GM21528 (cell line): ENCODE measurements around the gene DENND1A.
A peak's percentile ranks its signal among the peaks of the same experiment; 100 is the strongest.
"Not testable (repeated sequence)": the region's sequence is repeated elsewhere in the genome, so short reads cannot be mapped to it uniquely, and the experiment has no call there.

Experiments used
- ATAC-seq: cut with Tn5 transposase; IDR thresholded peaks from one replicate; pipeline ENCODE4 v1.9.1; 2021; ENCODE audit warnings: mild to moderate bottlenecking, moderate library complexity; ENCODE audit not compliant: unreplicated experiment, low FRiP score

DENND1A gene

GRCh38 chr9:123453076-123453667 is 476.8 kb downstream of the DENND1A start:
- ATAC-seq, result no peak

GRCh38 chr9:123450996-123451395 is 478.9 kb downstream of the DENND1A start:
- no peak for ATAC-seq

GRCh38 chr9:123450098-123450770 is 479.7 kb downstream of the DENND1A start:
- ATAC-seq, result no peak

- ATAC-seq, result no peak
These were observed 481.8 kb downstream of the DENND1A start for GRCh38 chr9:123447934-123448646.

- ATAC-seq, result no peak
These were observed 483.8 kb downstream of the DENND1A start for GRCh38 chr9:123445981-123446610.

- ATAC-seq, result no peak
These were observed 484.8 kb downstream of the DENND1A start for GRCh38 chr9:123445116-123445515.

- no peak for ATAC-seq
These were observed 488.2 kb downstream of the DENND1A start for GRCh38 chr9:123441769-123442168.

- ATAC-seq, result no peak
These were observed 489.7 kb downstream of the DENND1A start for GRCh38 chr9:123440256-123440655.

- ATAC-seq, result no peak
These were observed 491.1 kb downstream of the DENND1A start for GRCh38 chr9:123438821-123439220.

- no peak for ATAC-seq
These were observed 491.6 kb downstream of the DENND1A start for GRCh38 chr9:123438321-123438720.

- no peak for ATAC-seq
These were observed 492.7 kb downstream of the DENND1A start for GRCh38 chr9:123437201-123437600.

GRCh38 chr9:123435471-123435870 is 494.5 kb downstream of the DENND1A start:
- ATAC-seq, result no peak

GRCh38 chr9:123434619-123435240 is 495.2 kb downstream of the DENND1A start:
- no peak for ATAC-seq

- ATAC-seq, result no peak
These were observed 497.3 kb downstream of the DENND1A start for GRCh38 chr9:123432331-123433236.

GRCh38 chr9:123431581-123431980 is 498.3 kb downstream of the DENND1A start:
- ATAC-seq, result no peak

GRCh38 chr9:123428450-123428849 is 501.5 kb downstream of the DENND1A start:
- ATAC-seq, result not testable (repeated sequence)

GRCh38 chr9:123426406-123426805 is 503.5 kb downstream of the DENND1A start:
- peak; percentile 66 for ATAC-seq

GRCh38 chr9:123425836-123426365 is 504.0 kb downstream of the DENND1A start:
- peak; percentile 23 for ATAC-seq

- ATAC-seq, result no peak
These were observed 504.6 kb downstream of the DENND1A start for GRCh38 chr9:123425261-123425821.
